Vagina (tissue), 2 donors: Measurements from ENCODE around the gene PHACTR3. TPM values are rescaled to one million over a fixed set of nuclear protein-coding genes. Genes with fewer than 3 reads are reported as not detected.
A peak's percentile ranks its signal among the peaks of the same experiment; 100 is the strongest.

Experiments used
- DNase-seq, 2 donors: peaks; one replicate each; pipeline ENCODE4 v3.0.0-alpha.2; 2017; ENCODE audit errors: extremely low spot score in 2 of 2
- H3K27ac ChIP-seq: fragments of 200-600 bp; sonication (generic); one replicate; pipeline ENCODE4 v1.5.1; 2019
- H3K27me3 ChIP-seq: fragments of 200-600 bp; sonication (generic); one replicate; pipeline ENCODE4 v1.5.1; 2019
- H3K36me3 ChIP-seq, 2 donors: fragments of 200-600 bp; sonication (generic); one replicate each; pipeline ENCODE4 v1.5.1; 2017 to 2019
- H3K4me1 ChIP-seq: fragments of 200-600 bp; sonication (generic); one replicate; pipeline ENCODE4 v1.5.1; 2019
- H3K4me3 ChIP-seq, 2 donors: fragments of 200-600 bp; sonication (generic); 1 replicate in 1 of 2; 2 replicates in 1 of 2; pipeline ENCODE4 v1.5.1; 2016 to 2019
- H3K9me3 ChIP-seq: fragments of 200-600 bp; sonication (generic); one replicate; pipeline ENCODE4 v1.5.1; 2019
- CTCF ChIP-seq, 3 experiments: fragments of 450-650 bp in 2 of 3; fragments of 200-600 bp in 1 of 3; sonication (generic) in 1 of 3; IDR thresholded peaks; one replicate each; pipeline ENCODE4 v1.5.1; 2017 to 2019; ENCODE audit warnings: antibody characterized with exemption in 3 of 3, mild to moderate bottlenecking in 2 of 3, moderate library complexity in 2 of 3
- POLR2A ChIP-seq, 2 donors: fragments of 450-650 bp; IDR thresholded peaks; one replicate each; pipeline ENCODE4 v1.6.1; 2017; ENCODE audit warnings: antibody characterized with exemption in 2 of 2, mild to moderate bottlenecking in 2 of 2, moderate library complexity in 2 of 2
- POLR2AphosphoS5 ChIP-seq, 2 donors: sonication (generic); formaldehyde crosslinking; IDR thresholded peaks; one replicate each; pipeline ENCODE4 v1.9.0; 2017; ENCODE audit warnings: antibody characterized with exemption in 2 of 2, mild to moderate bottlenecking in 2 of 2, low read depth in 1 of 2; ENCODE audit not compliant: insufficient read depth in 1 of 2
- intact Hi-C: fragments of 100-400 bp; cut with DNase I; formaldehyde crosslinking; loops from one replicate; pipeline ENCODE4 v1.15.1; 2023
- total RNA-seq: library from RNA; depleted of rRNA; stranded (reverse); fragments of >200 nt; gene quantifications from one replicate; pipeline ENCODE4 v1.2.3, GENCODE V29; 2016

PHACTR3 gene
- total RNA-seq, 1 donor from 2014 or later = 8.3 TPM

GRCh38 chr20:59636766-59637370, 32.5 kb downstream of the PHACTR3 start:
- H3K9me3 ChIP-seq = no peaks in the 10 kb centered on the region
- no peaks in the 10 kb centered on the region for H3K4me1 ChIP-seq
- no peak overlapping the region for H3K27ac ChIP-seq
- intact Hi-C loops = no loop called here
- no peaks in the 10 kb centered on the region for H3K36me3 ChIP-seq
- TF ChIP-seq CTCF (IDR thresholded peaks at IDR 0.05) (no peak), POLR2A (IDR thresholded peaks at IDR 0.05) (no peak), POLR2AphosphoS5 (IDR thresholded peaks at IDR 0.05; ENCODE audit: insufficient read depth in 1 of 2, low read depth in 1 of 2) (no peak)
- H3K27me3 ChIP-seq = no peaks in the 10 kb centered on the region
- peak in 1 of 2 donors; percentile 62 for DNase-seq
- no peak overlapping the region for H3K4me3 ChIP-seq

- intact Hi-C loops = no loop called here
- Histone ChIP-seq H3K27ac (no peak overlapping the region), H3K36me3 (no peaks in the 10 kb centered on the region), H3K27me3 (no peaks in the 10 kb centered on the region), H3K9me3 (no peaks in the 10 kb centered on the region), H3K4me3 (no peak overlapping the region), H3K4me1 (no peaks in the 10 kb centered on the region)
- TF ChIP-seq POLR2A (IDR thresholded peaks at IDR 0.05) (no peak), CTCF (IDR thresholded peaks at IDR 0.05) (no peak), POLR2AphosphoS5 (IDR thresholded peaks at IDR 0.05; ENCODE audit: insufficient read depth in 1 of 2, low read depth in 1 of 2) (no peak)
- DNase-seq = peak; percentile 44 to 72
Measured at GRCh38 chr20:59640267-59640666, 35.9 kb downstream of the PHACTR3 start.

DNA sequence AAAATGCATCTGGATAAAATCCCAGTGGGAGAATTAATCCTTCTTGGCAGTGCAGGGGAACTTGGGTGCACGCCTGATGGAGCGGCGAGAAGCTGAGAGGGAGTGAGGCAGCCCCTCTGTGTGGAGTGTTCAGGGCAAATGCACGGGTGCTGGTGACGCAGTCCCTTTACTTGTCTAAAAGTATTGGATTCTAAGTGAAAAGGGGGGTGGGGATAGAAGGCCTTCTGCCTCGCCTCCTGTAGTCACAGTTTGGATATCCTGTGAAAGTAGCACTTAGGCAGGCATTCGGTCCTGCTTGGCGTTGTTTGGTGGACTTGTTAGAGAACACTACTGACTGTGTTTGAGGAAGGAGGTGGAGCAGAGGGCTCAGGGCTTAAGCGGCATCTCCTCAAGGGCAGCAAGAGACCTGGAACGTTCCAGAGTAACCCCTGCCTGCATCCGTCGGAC, 39.3 kb downstream of the PHACTR3 start:
- Histone ChIP-seq H3K27ac (no peak overlapping the region), H3K9me3 (no peaks in the 10 kb centered on the region), H3K4me3 (no peak overlapping the region), H3K4me1 (no peaks in the 10 kb centered on the region), H3K36me3 (no peaks in the 10 kb centered on the region), H3K27me3 (no peaks in the 10 kb centered on the region)
- TF ChIP-seq POLR2A (IDR thresholded peaks at IDR 0.05) = no peak
- TF ChIP-seq POLR2AphosphoS5 (IDR thresholded peaks at IDR 0.05; ENCODE audit: insufficient read depth in 1 of 2, low read depth in 1 of 2) = no peak
- TF ChIP-seq CTCF (IDR thresholded peaks at IDR 0.05) = no peak
- intact Hi-C loops = no loop called here
- peak in 1 of 2 donors; percentile 80 for DNase-seq

DNA sequence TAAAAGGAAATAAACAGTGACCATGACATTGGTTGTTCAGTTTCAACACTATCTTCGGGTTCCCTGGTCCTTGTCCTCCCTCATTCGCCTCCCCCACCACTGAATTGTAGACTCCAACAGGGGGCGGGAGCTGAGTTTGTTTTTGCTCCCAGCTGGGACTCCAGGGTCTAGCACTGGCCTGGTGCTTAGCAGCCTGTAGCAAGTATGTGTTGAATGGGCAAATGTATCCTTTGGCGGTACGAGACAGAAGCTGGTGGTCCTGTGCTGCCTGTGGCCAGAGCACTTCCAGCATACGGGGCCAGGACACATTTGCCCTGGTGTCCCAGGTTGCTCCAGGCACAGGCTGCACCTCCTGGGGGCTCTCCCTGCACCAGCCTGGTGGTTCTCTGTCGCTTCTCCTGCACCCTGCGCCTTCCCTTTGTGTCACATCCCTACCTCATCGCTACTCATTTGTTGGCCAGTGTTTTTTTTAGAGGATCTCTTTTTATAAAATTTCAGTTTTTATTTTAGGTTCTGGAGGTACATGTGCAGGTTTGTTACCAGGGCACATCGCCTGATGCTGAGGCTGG, 40.1 kb downstream of the PHACTR3 start:
- Histone ChIP-seq H3K27me3 (no peaks in the 10 kb centered on the region), H3K27ac (no peak overlapping the region), H3K4me3 (no peak overlapping the region), H3K36me3 (no peaks in the 10 kb centered on the region), H3K9me3 (no peaks in the 10 kb centered on the region), H3K4me1 (no peaks in the 10 kb centered on the region)
- intact Hi-C loops = no loop called here
- no peak for TF ChIP-seq CTCF (IDR thresholded peaks at IDR 0.05)
- no peak for TF ChIP-seq POLR2A (IDR thresholded peaks at IDR 0.05)
- no peak for TF ChIP-seq POLR2AphosphoS5 (IDR thresholded peaks at IDR 0.05; ENCODE audit: insufficient read depth in 1 of 2, low read depth in 1 of 2)
- peak in 1 of 2 donors; percentile 71 for DNase-seq

- no peaks in the 10 kb centered on the region for H3K36me3 ChIP-seq
Measured at GRCh38 chr20:59645271-59645670, 40.9 kb downstream of the PHACTR3 start.

More at GRCh38 chr20:59645271-59645670, 40.9 kb downstream of the PHACTR3 start:
- Histone ChIP-seq H3K9me3 (no peaks in the 10 kb centered on the region), H3K27ac (no peak overlapping the region), H3K27me3 (no peaks in the 10 kb centered on the region), H3K4me3 (no peak overlapping the region), H3K4me1 (no peaks in the 10 kb centered on the region)
- peak in 1 of 2 donors; percentile 54 for DNase-seq
- intact Hi-C loops = no loop called here
- TF ChIP-seq CTCF (IDR thresholded peaks at IDR 0.05) = no peak
- no peak for TF ChIP-seq POLR2A (IDR thresholded peaks at IDR 0.05)
- no peak for TF ChIP-seq POLR2AphosphoS5 (IDR thresholded peaks at IDR 0.05; ENCODE audit: insufficient read depth in 1 of 2, low read depth in 1 of 2)
